Hematopoietic multipotent progenitor cell treated with erythropoietin and hydrocortisone succinate and interleukin-3 and kit ligand, for 6 days (in vitro differentiated cells): ENCODE results near the gene CCDC174.
"Not testable (repeated sequence)": the region's sequence is repeated elsewhere in the genome, so short reads cannot be mapped to it uniquely, and the experiment has no call there.

ENCODE experiments used
- DNase-seq: peaks from one replicate; pipeline ENCODE4 v3.0.0-alpha.2; 2015

CCDC174 gene

GRCh38 chr3:14651440-14652251 lies at the start of gene CCDC174:
Gene CCDC174, plus strand, starts transcription at chr3:14651762. Its CDS starts 75 bp downstream, at chr3:14651837.
- peak; percentile 100 for DNase-seq

GRCh38 chr3:14602006-14602803 lies 49.4 kb upstream of the CCDC174 start:
- no peak for DNase-seq

GRCh38 chr3:14602804-14603644 lies 48.5 kb upstream of the CCDC174 start:
- no peak for DNase-seq

GRCh38 chr3:14605067-14605466 lies 46.5 kb upstream of the CCDC174 start:
- DNase-seq = no peak

GRCh38 chr3:14605744-14606143 lies 45.8 kb upstream of the CCDC174 start:
- no peak for DNase-seq

- DNase-seq = no peak
Observed at GRCh38 chr3:14606669-14607339, 44.8 kb upstream of the CCDC174 start.

GRCh38 chr3:14608298-14608697 lies 43.3 kb upstream of the CCDC174 start:
- no peak for DNase-seq

GRCh38 chr3:14609058-14609457 lies 42.5 kb upstream of the CCDC174 start:
- not testable (repeated sequence) for DNase-seq

- DNase-seq = no peak
Observed at GRCh38 chr3:14609506-14609905, 42.1 kb upstream of the CCDC174 start.

GRCh38 chr3:14609941-14610340 lies 41.6 kb upstream of the CCDC174 start:
- DNase-seq = no peak

GRCh38 chr3:14614189-14614588 lies 37.4 kb upstream of the CCDC174 start:
- DNase-seq = no peak

GRCh38 chr3:14614862-14615261 lies 36.7 kb upstream of the CCDC174 start:
- no peak for DNase-seq

- no peak for DNase-seq
Observed at GRCh38 chr3:14616606-14617507, 34.7 kb upstream of the CCDC174 start.

GRCh38 chr3:14617508-14618023 lies 34.0 kb upstream of the CCDC174 start:
- no peak for DNase-seq

GRCh38 chr3:14619605-14620004 lies 32.0 kb upstream of the CCDC174 start:
- DNase-seq = no peak

- no peak for DNase-seq
Observed at GRCh38 chr3:14620512-14620911, 31.1 kb upstream of the CCDC174 start.

- no peak for DNase-seq
Observed at GRCh38 chr3:14621093-14621492, 30.5 kb upstream of the CCDC174 start.

GRCh38 chr3:14622368-14622767 lies 29.2 kb upstream of the CCDC174 start:
- no peak for DNase-seq

GRCh38 chr3:14623569-14624051 lies 28.0 kb upstream of the CCDC174 start:
- no peak for DNase-seq

GRCh38 chr3:14624498-14624897 lies 27.1 kb upstream of the CCDC174 start:
- DNase-seq = no peak

- no peak for DNase-seq
Observed at GRCh38 chr3:14625443-14625842, 26.1 kb upstream of the CCDC174 start.
